Right cardiac atrium (tissue), 5 donors: ENCODE results near the gene GABARAPL1. TPM values are rescaled to one million over a fixed set of nuclear protein-coding genes. Genes with fewer than 3 reads are reported as not detected.
A peak's percentile ranks its signal among the peaks of the same experiment; 100 is the strongest.
"Not testable (repeated sequence)": the region's sequence is repeated elsewhere in the genome, so short reads cannot be mapped to it uniquely, and the experiment has no call there.

Experiments used
- ATAC-seq, 2 donors: fragments of 200-7000 bp; cut with Tn5 transposase; one replicate each; pipeline versions ENCODE4 v1.8.0 to v1.9.1; 2020; ENCODE audit warnings: moderate library complexity in 2 of 2, mild to moderate bottlenecking in 1 of 2
- DNase-seq, 3 donors: peaks; one replicate each; pipeline ENCODE4 v3.0.0-alpha.2; 2020
- H3K27ac ChIP-seq: one replicate; pipeline ENCODE4 v1.5.1; 2013; ENCODE audit warnings: mild to moderate bottlenecking, low read length, control low read depth, moderate library complexity
- H3K27me3 ChIP-seq: one replicate; pipeline ENCODE4 v1.6.1; 2013; ENCODE audit not compliant: control insufficient read depth, insufficient read depth
- H3K4me1 ChIP-seq: one replicate; pipeline ENCODE4 v1.6.1; 2013; ENCODE audit warnings: low read length; ENCODE audit not compliant: control insufficient read depth, insufficient read depth
- H3K4me3 ChIP-seq: one replicate; pipeline ENCODE4 v1.5.1; 2013; ENCODE audit warnings: low read length, control low read depth
- H3K9me3 ChIP-seq: one replicate; pipeline ENCODE4 v1.6.1; 2013; ENCODE audit warnings: low read length; ENCODE audit not compliant: control insufficient read depth
- WGBS: extraction: QIAGEN DNeasy Blood & Tissue Kit; methylation state at CpG from one replicate; pipeline ENCODE4 v1.1.7; 2013; 5-methylcytosine and 5-hydroxymethylcytosine counted together
- intact Hi-C, 4 donors: fragments of 100-400 bp; cut with DNase I; formaldehyde crosslinking; loops; one replicate each; pipeline versions ENCODE4 v1.11.0 to v1.14.0; 2022 to 2023
- polyA plus RNA-seq: library from polyadenylated mRNA; stranded (reverse); fragments of 200-250 nt; gene quantifications from one replicate; pipeline ENCODE4 v1.2.3, GENCODE V29; 2013
- total RNA-seq, 4 donors: library from RNA; stranded (reverse); fragmentation: NEBNext Ultra II Directional; extraction: Animal tissue kit (Norgen Biotek cat#: 25700); gene quantifications; one replicate each; pipeline ENCODE4 v1.2.1, GENCODE V29; 2021
- donor health status: healthy with polysubstance abuse.
- donor health status: DM: no; HTN: yes; CAD: no.
- donor health status: DM: no; HTN: no; CAD: no.
- donor health status: DM: no; HTN: yes; CAD: no; lungs with severe emphysema.
- donor health status: DM: yes; HTN: yes; CAD: no.

The GABARAPL1 gene
- total and polyA plus RNA-seq, 5 donors: 208 to 302 (median 260) TPM

- Histone ChIP-seq H3K27me3 (no peaks in the 10 kb centered on the region), H3K4me1 (no peaks in the 10 kb centered on the region), H3K27ac (no peak overlapping the region), H3K4me3 (no peak overlapping the region), H3K9me3 (no peaks in the 10 kb centered on the region)
- intact Hi-C loops: no loop called here
- WGBS: 88% methylated on average over 5 of the region's 5 CpGs
- DNase-seq (no peak), ATAC-seq (no peak)
Measured at GRCh38 chr12:10197879-10198278, 14.8 kb upstream of the GABARAPL1 start.

DNA sequence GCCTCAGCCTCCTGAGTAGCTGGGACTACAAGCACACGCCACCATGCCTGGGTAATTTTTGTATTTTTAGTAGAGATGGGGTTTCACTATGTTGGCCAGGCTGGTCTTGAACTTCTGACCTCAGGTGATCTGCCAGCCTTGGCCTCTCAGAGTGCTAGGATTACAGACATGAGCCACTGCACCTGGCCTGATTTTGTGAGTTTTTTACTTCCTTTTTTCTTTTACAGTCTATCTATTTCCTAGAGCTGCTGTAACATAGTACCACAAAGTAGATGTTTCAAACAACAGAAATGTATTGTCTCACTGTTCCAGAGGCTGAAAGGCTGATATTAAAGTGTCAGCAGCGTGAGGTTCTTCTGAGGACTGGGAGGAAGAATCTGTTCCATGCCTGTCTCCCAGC is 8.2 kb upstream of the GABARAPL1 start:
- ATAC-seq, H3K4me1 ChIP-seq, intact Hi-C loops, H3K9me3 ChIP-seq, H3K27me3 ChIP-seq, H3K27ac ChIP-seq, H3K4me3 ChIP-seq, DNase-seq: not testable (repeated sequence)
- WGBS: 88% methylated on average over 2 of the region's 2 CpGs

GRCh38 chr12:10205220-10205807 is 7.4 kb upstream of the GABARAPL1 start:
- DNase-seq (no peak), ATAC-seq (no peak)
- no peaks in the 10 kb centered on the region for H3K27me3 ChIP-seq
- 84% methylated on average over 3 of the region's 3 CpGs for WGBS
- no peak overlapping the region for H3K4me3 ChIP-seq
- H3K4me1 ChIP-seq: no peaks in the 10 kb centered on the region
- H3K27ac ChIP-seq: no peak overlapping the region
- intact Hi-C loops: no loop called here
- no peaks in the 10 kb centered on the region for H3K9me3 ChIP-seq

DNA sequence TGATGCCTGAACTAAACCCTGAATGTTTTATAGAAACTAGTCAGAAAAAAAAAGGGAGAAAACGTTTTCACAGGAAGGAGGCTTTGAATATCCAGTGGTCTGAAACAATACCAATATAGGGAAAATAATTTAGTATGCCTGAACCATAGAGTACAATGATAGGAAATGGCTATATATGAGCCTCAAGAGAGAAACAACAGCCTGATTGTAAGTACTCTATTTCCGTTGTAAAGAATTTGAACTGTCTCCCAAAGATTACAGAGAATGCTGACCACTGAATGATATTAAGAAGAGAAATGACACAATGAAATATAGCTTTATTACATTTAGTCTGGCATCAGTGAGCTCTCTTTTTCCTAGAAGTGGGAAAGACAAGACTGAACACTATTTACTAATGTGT is 5.5 kb upstream of the GABARAPL1 start:
- DNase-seq (no peak), ATAC-seq (no peak)
- Histone ChIP-seq H3K4me1 (no peaks in the 10 kb centered on the region), H3K4me3 (no peak overlapping the region), H3K9me3 (no peaks in the 10 kb centered on the region), H3K27ac (no peak overlapping the region), H3K27me3 (no peaks in the 10 kb centered on the region)
- intact Hi-C loops: no loop called here
- 12% methylated on average over 2 of the region's 2 CpGs for WGBS

GRCh38 chr12:10210225-10210624 is 2.5 kb upstream of the GABARAPL1 start:
- H3K27me3 ChIP-seq: no peaks in the 10 kb centered on the region
- H3K27ac ChIP-seq: no peak overlapping the region
- intact Hi-C loops: loop anchor here in 1 of 4 donors (10.0 kb wide), 1 partner anchor 55 kb away; no protein-coding TSS in a partner anchor
- no peak overlapping the region for H3K4me3 ChIP-seq
- no peaks in the 10 kb centered on the region for H3K9me3 ChIP-seq
- 97% methylated on average over 15 of the region's 15 CpGs for WGBS
- ATAC-seq (no peak), DNase-seq (no peak)
- H3K4me1 ChIP-seq: no peaks in the 10 kb centered on the region

DNA sequence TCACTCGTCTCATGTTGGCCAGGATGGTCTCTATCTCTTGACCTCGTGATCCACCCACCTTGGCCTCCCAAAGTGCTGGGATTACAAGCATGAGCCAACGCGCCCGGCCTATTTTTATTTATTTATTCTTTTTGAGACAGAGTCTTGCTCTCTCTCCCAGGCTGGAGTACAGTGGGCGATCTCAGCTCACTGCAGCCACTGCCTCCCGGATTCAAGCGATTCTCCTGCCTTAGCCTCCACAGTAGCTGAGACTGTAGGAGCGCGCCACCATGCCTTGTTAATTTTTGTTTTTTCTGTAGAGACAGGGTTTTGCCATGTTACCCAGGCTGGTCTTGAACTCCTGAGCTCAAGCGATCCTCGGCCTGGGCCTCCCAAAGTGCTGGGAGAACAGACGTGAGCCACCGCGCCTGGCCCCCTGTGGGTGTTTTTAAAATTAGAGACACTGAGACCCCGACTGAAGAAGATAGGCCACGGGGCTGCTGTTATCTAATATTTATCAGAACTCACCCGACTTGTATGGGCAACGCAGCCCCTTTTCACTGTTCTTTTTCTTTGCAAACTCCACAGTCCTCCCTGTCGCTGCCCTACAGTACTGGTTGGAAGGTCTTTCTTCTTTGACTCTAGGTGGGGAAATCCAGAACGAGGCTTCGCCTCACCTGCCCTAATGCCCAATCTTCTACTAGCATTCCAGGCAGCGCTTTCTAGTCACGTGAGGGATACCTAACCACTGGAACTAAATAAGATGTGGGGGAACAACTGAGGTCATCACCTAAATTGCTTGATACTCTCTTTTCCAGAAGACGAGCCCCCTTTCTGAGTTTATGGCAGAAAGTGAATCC is 1.4 kb upstream of the GABARAPL1 start:
- H3K9me3 ChIP-seq: no peaks in the 10 kb centered on the region
- WGBS: 94% methylated on average over 25 of the region's 25 CpGs
- no peak overlapping the region for H3K4me3 ChIP-seq
- no peak for ATAC-seq
- H3K27me3 ChIP-seq: no peaks in the 10 kb centered on the region
- H3K27ac ChIP-seq: peak overlapping the region; percentile 100
- peaks cover 3% of the 10 kb centered on the region for H3K4me1 ChIP-seq
- intact Hi-C loops: loop anchor here in 1 of 4 donors (10.0 kb wide), 1 partner anchor 57 kb away; no protein-coding TSS in a partner anchor
- peak in 1 of 3 donors; percentile 48 for DNase-seq

GRCh38 chr12:10211940-10212738 is 538 bp upstream of the GABARAPL1 start:
- DNase-seq: peak; percentile 98 to 99 (median 98)
- ATAC-seq: peak; percentile 96 to 97
- peaks cover 3% of the 10 kb centered on the region for H3K4me1 ChIP-seq
- 31% methylated on average over 40 of the region's 40 CpGs for WGBS
- intact Hi-C loops: loop anchor here in 1 of 4 donors (10.0 kb wide), 1 partner anchor 57 kb away; no protein-coding TSS in a partner anchor
- peak overlapping the region; percentile 92 for H3K4me3 ChIP-seq
- H3K27me3 ChIP-seq: no peaks in the 10 kb centered on the region
- peak overlapping the region; percentile 100 for H3K27ac ChIP-seq
- no peaks in the 10 kb centered on the region for H3K9me3 ChIP-seq

DNA sequence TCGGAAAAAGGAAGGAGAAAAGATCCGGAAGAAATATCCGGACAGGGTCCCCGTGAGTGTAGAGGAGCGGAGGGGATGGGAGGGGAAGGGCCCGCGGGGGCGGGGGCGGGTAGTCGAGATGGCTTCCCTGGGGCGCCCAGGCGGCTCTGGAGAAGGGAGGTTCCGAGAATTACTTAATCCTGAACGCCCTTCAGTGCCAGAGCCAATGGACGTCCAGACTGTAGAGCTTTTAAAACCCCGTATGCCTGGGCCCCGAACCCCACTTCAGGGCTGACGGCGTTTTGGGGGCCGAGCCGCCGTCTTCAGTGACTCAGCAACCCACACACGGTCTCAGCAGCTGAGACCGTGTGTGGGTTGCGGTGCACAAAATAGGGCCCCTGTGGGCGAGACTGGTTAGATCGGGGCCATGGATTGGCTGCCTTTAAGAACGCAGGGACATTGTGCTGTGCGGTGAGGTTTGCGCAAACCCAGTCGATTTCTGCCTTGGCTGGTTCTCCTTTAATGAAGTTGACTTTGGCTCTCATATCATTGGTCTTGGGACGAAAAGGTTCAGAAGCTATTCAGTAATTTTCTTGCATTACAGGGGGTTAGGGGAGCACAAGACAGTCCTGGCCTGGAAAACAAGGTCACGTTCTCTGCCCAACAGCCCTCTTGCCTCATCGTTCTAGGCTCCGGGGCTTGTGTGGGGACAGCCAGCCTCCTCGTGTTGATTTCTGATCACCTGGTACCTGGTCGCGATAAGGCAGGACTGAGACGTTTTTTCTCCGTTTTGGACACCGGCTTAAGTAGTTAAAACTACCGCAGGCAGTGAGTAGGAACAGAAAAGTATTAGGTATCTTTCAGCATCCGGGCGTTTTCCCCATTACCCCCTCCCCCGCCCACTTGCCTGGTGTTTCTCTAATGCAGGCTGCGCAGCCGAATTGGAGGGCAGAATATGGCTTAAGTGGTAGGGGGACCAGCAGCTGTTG is 775 bp downstream of the GABARAPL1 start:
- Histone ChIP-seq H3K4me1 (peaks cover 3% of the 10 kb centered on the region), H3K9me3 (no peaks in the 10 kb centered on the region), H3K27ac (peak overlapping the region; percentile 100), H3K27me3 (no peaks in the 10 kb centered on the region), H3K4me3 (peak overlapping the region; percentile 92)
- ATAC-seq (peak; percentile 71 to 73), DNase-seq (peak; percentile 82 to 90 (median 89))
- under 1% methylated on average over 47 of the region's 47 CpGs for WGBS
- intact Hi-C loops: loop anchor here in 1 of 4 donors (10.0 kb wide), 1 partner anchor 59 kb away; no protein-coding TSS in a partner anchor

DNA sequence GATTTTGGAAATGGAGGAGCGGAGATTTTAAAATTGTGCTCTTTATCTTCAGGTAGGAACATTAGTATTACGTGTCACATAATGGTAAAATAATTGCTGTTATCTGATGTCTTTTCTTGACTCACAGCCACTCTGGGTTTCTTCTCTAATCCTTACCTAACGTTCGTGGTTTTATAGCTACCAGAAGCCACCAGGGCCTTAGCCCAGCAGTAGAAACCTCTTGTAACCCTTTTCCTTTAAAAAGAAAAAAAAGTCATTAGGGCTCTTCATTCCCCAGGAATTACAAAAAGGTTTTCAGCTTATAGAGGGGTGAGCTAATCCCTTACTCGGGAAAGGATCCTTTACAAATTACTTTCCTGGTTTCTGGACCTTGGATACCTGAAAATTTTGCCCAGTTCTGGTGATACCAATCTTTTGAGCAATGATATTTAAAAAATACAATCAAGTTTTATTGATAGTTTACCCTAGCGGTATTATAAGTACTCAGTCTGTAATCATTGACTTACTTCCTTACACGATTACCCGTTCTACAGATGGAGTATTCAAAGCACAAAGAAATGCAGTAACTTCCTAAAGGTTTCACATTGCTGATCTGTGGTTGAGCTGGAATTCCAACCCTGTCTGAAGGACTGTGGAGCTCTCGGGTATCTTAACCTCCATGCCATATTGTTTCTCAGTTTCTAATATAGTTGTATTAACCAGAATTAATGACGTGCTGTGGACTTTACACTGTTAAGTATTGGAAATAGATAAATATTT is 1.6 kb downstream of the GABARAPL1 start:
- no peak for ATAC-seq
- Histone ChIP-seq H3K27ac (peak overlapping the region; percentile 100), H3K9me3 (no peaks in the 10 kb centered on the region), H3K4me3 (peak overlapping the region; percentile 92), H3K4me1 (peaks cover 3% of the 10 kb centered on the region), H3K27me3 (no peaks in the 10 kb centered on the region)
- no peak for DNase-seq
- intact Hi-C loops: loop anchor here in 1 of 4 donors (10.0 kb wide), 1 partner anchor 60 kb away; no protein-coding TSS in a partner anchor
- 12% methylated on average over 10 of the region's 10 CpGs for WGBS
